ENCODE measurements around the gene GCLC.

Gene GCLC

DNA sequence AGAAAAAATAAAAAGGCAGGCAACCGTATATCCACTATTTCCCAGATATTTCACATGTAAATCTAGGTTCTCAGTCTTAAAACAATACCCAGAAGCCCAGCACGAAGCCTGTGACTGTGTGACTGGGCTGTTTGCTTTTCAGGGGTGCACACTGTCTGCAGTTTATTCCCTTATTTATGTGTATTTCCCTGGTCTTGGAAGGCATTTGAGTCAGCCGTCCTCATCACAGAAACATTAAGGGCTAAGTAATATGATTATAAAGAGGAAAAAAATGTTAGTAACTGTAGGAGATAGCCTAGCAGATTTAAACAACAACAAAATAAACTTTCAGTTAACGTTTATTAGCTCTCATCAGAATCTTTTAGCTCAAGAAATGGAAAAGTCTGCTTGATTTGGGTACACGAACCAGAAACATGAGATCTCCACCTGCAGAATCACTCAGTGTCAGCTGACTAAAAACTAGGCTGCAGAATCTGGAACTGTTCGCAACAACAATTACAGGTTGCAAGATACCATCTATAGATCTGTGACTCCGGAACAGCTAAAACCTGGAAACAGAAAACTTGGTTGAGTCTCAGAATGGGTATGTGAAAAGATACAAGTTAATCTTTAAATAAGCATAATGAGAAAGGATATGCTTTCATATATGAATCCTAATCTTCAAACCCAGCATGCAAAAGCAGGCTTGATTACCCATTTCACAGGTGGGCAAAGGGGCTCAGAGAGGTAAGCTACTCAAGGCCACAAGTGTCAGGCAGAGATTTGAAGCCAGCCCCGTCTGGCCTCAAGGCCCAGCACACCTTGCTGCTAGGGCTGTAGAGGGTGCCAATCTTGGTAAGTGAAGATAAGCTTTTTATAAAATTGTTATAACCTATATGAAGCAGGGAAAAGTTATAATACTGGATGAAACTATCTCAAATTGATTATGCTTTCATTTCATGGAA is 21.1 kb downstream of the GCLC start:
- no peak for DNase-seq

DNA sequence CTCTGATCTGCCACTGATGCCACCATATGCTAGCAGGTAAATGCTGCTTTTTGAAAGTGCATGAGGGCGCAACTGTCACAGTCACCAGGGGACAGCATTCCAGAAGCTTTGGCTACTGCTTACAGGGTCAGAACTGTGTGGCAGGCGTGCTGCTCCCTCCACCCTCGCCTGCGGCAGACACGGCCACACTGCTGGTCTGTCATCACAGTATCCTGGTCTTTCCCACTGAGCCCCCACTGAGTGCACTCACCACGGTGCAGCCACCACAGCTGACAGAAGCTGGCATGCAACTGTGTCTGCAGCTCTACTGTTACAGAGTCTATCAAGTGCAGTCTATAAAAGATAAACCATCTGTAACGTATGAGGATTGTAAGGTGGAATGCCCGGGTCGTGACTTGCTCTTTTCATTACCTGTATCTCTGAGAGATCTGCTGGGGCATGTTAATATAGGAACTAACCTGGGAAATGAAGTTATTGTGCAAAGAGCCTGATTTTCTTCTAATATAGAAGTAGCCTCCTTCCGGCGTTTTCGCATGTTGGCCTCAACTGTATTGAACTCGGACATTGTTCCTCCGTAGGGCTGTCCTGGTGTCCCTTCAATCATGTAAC is 24.5 kb downstream of the GCLC start:
- DNase-seq, result no peak

DNA sequence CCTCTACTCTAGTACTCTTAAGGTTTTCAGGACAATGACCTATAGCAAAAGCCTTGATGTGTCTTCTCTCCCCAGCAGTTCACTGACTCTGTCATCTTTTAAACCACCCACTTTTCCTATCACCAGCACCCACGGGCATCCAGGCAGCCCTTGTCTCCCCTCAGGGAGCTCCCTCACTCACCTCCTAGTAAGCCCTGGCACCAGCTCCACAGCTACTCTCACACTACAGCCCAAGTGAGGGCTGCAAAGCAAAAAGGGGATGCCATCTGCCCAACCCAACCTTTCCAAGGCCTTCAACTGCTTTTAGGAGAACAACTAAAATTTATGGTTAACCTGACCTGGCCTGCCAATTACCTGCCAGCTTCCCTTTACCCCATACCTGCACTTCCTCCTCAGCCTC is 26.0 kb downstream of the GCLC start:
- DNase-seq, result no peak

DNA sequence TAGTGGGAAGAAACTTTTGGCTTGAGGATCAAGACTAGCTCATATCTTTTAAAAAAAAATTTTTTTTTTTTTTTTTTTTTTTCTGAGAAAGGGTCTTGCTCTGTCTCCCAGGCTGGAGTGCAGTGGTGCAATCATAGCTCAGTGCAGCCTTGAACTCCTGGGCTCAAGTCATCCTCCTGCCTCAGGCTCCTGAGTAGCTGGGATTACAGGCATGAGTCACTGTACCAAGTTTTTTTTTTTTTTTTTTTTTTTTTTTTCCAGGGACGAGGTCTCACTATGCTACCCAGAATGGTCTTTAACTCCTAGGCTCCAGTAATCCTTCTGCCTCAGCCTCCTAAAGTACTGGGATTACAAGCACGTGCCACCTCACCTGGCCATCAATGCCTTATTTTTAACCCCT is 27.9 kb downstream of the GCLC start:
- DNase-seq, result no peak

DNA sequence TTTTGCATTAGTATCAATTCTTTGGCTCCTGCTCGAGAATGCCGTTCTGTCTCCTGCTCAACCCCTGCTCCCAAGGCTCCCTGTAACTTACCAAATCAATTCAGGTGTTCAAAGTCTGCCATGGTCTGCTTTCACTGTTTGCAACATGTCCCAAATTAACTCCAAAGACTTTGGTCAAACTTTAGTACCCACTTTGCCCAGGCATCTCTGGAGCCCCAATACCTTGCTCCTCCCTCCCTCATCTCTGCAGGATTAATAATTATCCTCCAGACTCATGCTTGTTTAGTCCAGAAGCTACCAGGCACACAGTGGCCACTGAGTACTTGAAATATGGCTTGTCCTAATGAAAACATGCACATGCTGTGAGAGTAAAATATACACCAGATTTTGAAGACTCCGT is 30.2 kb downstream of the GCLC start:
- no peak for DNase-seq

DNA sequence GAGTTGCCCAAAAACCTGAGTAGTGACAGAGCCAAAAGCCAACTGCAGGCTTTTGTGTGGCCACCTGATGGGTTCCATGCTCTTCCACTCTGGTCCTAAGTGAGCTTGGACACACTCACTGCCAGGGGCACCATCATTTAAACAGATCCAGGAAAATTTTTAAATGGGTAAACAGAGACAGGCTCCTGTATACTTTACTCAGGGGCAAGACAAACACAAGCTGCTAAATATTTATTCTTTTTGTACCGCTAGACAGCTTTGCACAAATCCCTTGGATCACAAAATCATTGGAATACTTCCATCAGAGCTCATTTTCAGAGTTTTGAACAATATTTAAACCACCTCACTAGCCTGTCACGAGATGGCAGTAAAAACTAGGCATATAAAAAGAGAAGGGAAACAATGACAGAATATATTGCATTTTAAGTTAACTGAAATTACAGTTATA is 31.4 kb downstream of the GCLC start:
- DNase-seq, result no peak

DNA sequence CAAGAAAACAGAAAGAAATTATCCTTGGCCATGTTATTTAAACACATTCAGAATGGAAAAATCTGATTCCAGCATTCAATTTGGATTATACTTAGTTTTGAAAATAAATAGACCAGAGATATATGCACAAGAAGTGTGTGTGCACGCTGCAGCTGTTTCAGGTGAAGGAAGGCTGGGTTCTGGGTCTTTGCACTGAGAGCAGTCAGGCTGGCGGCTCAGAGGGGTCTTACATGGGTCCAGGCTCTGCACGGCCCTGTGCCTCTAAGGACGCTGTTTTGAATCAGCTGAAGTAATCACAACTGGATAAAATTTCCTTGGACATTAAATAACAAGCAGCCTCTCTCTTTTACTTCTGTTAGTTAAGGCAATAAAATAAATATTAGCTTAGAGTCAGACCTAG is 31.8 kb downstream of the GCLC start:
- DNase-seq, result no peak

DNA sequence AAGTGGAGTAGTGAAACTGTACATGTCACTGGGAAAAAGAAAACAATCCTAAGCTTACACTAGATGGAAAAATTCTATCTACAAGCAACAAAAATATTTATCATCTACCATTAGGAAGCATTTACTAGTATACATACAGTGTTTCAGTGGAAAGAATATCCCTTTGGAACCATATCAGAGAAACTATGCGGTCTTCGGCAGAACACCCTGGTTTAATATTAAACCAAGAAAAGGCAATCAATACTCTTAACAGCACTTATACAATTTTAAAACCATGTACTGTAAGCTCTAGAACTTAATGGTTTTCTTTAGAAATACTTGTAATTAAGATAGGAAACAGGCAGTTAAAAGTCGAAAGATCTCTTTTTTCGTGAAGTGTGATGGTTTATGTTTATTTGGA is 32.3 kb downstream of the GCLC start:
- DNase-seq, result no peak

DNA sequence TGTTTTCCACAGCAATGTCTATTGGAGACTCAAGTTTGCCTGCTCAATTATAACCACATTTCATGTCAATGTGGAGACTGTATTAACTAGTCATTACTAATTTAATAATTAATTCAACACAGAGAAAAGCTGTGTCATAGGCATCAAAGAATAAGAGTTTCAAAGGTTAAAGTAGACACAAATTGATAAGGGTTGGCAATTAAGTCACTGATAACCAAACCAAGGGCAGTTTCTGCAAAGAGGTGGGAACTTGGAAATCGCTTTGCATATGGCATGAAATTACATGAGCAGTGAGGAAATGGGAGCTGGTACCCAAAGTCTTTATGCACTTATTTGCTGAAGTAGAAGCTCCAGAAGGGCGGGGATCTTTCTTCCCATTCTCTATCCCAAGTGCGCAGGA is 34.2 kb downstream of the GCLC start:
- DNase-seq, result no peak

DNA sequence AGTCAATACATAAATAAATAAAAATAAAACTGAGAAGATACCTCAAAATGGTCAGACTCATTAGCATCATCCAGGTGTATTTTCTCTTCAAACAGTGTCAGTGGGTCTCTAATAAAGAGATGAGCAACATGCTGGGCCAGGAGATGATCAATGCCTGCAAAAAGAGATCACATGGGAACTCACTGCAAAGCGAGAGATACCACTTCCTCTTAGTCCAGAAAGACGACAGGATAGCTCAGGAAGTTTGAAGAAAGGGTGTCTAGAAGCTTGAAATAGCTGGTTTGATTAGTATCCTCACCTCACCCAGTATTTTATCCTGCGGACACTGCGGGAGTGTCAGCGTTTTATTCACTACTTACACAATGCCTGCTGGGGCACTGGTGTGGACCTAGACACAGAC is 38.0 kb downstream of the GCLC start:
- peak in 3 of 4 experiments; percentile 11 to 42 (median 38) for DNase-seq

DNA sequence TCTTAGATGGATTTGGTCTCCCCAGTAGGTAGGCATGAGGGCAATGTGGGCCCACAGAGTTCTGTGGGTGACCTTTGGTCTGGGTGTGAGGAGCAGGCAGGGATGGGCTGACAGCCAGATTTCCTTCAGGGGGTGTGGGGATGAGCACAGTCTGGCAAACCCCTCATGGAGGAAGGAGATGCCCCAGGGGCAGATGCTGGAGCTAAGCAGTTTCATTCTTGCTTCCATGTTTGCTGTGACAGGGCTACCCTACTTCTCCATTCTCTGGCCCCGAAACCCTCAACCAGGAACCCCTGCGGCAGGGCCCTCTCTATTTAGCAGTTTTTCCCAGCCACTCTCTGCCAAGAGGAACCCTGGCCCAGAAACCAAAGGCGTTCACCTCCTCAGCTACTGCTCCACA is 40.4 kb downstream of the GCLC start:
- DNase-seq, result peak; percentile 43 to 57 (median 51)

DNA sequence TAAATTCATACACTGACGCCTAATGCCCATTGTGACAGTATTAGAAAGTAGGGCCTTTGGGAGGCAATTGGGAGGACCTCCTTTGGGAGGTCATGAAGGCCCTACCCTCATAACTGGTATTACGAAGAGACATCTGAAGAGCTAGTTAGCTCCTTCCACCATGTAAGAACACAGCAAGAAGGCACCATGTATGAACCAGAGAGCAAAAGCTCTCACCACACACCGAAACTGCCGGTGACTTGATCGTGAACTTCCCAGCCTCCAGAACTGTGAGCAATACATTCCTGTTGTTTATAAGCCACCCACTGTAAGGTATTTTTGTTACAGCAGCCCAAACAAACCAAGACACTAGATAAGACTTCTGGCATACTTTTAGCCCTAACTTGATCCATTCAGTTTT is 41.8 kb downstream of the GCLC start:
- DNase-seq, result no peak

DNA sequence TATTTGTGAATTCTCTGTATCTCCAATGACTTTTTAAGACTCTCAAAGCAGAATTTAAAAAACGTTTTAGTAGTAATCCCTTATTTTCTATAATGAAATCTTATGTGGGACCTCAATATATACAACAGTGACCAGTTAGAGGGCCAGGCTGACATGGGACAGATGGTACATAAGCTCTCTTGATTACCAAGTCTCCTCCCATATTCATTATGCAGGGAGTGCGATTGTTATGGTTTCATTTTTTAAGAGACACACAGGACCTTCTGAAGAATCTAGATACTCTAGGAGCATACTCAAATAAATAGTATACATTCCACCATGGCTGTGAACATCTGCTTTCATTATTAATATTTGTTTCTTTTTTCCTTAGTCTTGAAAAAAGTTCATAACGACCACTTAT is 43.5 kb downstream of the GCLC start:
- DNase-seq, result no peak

DNA sequence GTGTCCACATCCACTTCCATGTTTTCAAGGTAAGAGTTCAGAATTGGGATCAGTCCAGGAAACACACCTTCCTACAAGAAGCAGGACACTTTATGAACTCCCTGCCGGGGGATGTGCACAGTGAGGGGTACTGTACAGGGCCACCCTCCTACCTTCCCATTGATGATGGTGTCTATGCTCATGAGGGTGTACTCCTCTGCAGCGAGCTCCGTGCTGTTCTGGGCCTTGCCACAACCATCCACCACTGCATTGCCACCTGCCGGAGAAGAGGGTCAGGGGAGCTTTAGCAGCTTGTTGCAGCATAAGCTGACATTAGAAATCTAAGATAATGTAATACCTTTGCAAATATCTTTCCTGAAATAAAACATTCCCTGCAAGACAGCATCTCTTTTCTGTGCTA is 44.8 kb downstream of the GCLC start:
- DNase-seq, result no peak

DNA sequence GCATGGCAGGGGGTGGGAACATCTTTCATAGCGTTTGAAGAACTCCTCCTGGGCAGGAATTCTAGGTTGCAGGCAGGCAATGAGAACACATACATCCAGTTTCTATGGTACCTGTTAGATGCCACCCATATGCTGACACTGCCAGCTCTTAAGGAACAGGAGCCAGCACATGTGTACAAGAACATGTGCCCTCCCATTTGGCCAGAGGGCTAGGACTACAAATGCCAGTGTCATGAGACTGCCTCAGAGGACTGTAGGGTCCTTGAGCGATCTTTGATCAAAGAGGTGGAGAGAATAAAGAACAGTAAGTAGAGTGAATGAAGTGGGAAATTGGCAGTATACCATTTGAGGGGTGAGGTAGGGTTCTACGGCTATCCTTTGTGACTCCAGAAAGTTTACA is 45.8 kb downstream of the GCLC start:
- no peak for DNase-seq

DNA sequence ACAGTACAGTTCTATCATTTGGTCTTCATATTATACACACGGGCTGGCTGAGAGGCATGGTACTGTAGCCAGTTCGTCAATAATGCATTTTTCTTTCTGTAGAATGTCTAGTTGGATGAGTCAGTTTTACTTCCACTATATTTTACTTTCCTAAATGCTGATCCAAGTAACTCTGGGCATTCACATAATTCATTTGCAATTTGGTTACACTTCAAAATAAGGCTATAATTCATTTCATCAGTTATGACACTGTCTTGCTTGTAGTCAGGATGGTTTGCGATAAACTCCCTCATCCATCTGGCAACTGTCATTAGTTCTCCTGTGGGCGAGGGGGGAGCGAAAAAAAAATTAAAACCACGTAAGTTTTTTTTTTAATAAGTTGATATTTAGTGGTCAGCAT is 46.3 kb downstream of the GCLC start:
- DNase-seq, result no peak

DNA sequence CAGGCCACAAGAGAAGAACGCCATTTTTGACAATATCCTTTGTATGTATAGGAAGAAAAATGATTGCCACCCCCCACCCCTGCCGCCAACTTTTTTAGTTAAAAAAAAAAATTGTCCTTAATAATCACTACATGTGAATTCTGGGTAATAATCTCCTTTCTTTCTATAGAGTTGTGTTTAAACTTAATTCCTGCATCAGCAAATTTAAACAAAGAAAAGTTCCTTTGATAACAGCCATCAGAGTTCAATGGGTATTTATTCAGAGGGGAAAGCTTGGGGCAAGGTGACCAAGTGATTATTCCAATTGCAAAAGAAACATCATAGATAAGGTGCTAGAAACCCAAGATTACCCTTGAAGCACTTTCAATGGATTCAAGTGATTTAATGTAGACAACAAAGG is 47.0 kb downstream of the GCLC start:
- DNase-seq, result no peak

DNA sequence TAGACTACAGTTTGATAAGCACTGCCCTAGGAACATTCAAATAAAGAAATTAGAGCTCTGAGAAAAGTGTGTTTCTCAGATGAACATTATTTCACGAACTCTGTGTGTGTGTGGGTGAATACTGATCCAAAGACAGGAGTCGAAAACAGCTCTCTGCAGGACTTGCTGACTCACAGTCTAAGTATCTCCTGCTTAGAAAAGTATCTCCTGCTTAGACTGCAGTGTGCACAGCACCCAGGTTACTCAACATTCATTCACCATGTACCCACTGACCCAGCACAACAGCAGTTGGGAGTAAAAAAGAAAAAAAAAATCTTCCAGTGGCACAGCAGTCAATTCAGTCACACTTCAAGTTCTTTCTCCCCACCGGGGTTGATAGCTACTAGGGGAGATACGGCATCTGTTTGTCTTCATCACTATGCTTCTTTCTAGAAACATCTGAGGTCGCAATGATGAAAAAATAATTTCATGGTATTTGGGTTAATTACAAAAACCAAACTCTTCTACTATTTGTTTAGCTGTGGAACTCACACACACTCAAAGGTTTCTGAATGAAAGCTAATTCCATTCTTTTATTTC is 48.0 kb downstream of the GCLC start:
- DNase-seq, result no peak

DNA sequence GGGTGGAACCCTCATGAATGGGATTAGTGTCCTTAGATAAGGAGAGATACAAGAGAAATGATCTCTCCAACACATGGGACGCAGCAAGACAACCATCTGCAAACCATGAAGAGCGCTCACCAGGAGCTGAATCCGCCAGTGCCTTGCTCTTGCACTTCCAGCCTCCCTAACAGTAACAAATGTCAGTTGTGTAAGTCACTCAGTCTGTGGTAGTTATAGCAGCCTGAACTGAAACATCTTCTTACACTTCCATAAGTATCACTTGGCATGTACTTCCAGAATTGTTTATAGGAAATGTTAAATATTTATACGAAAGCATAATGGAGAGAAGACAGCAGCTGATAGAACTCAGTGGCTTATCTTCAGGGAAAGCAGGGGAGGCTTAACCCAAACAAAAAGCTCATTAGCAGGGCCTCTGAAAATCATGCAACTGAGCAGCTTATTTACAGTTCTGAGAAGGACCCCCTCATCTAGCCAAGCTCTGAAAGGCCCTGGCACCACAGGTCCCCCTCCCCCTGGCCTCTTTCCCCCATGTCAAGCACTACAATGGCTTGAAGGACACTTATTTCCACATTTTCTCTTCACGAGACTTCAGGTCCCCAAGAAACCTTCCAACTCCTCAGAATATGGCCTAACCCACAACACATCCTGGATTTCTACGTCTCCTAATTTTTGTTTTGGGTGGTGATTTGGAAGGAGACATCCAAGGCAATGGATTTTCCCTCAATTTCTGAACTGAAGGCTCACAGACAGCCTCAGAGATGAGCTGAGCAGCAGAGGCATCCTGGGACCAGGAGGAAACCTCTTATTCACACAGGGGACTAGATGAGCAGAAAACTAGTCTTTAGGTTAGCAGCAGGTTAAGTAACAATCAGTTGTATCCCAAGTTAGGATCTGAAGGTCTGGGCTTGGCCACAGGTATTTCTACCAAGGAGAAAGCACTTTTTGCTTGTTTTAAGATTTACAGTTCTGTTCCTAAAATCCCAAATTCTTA is 49.1 kb downstream of the GCLC start:
- DNase-seq, result peak in 1 of 4 experiments; percentile 10

DNA sequence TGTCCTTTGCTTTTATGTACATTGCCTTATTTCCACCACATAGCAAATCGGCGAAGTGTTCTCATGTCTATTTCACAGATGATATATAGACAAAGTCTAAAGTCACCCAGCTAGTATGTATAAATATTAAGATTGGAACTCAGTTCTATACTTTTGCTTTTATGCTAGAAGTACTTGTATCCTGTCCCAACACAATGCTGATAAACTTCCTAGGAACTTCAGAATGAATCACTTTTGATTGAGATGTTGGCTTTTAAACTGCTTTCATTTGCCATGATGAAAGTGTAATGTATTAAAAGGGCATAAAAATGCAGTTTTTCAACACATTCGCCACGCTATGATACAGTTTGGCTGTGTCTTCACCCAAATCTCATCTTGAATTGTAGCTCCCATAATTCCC is 50.8 kb downstream of the GCLC start:
- no peak for DNase-seq

DNA sequence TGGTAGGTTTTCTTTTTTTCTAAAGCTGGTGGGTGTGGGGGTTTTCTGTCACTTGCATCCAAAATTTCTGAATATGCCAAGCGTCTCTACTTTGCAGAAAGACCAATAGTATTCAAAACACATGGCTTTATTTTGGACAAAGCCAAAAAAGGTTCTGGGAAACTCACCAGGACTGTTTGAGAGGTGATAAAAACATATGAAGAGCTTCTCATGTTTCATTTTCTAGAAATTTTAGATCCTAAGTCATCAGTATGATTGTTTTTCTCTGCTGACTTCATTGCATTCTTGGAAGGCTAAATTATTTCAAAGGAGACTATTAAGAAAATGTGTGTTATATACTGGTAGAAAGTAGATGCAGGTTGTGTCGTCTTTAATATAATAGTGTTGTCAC is 51.3 kb downstream of the GCLC start:
- no peak for DNase-seq

DNA sequence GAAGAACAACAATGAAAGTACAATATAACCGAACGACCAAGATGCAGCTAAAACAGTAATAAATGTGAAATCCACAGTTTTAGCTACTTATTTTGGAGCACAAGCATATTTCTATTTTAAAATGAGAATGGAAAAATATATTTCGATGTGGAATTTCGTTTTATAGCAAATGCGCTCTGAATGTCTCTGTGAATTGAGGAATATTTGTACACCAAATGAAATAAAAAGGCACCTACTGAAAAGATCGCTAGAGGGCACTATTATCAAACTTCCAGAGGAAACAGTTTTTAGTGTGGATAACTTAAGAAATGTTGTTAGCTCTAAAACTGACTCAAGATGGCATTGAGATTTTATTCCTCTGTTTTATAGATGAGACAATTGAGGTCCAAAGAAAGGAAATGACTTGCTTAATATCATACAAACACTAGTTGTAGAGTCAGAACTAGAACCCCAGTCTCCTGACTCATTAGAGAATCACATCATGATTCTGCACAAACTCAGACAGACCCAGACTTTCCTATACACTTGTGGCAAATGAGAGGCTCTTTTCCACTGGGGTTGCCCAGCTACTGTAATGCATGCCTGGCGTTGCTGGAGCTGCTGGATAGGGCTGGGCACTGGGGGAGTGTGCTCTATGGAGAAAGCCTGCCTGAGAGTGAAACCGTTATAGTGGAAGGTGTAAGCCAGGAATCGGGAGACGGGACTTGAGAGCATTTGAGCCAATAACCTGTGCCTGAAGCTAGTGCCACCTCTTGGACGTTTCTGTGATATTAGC is 51.9 kb downstream of the GCLC start:
- peak; percentile 24 to 81 (median 68) for DNase-seq
